ENCODE data around the gene OLFML1. TPM values are rescaled to one million over a fixed set of nuclear protein-coding genes. Genes with fewer than 3 reads are reported as not detected.

Gene OLFML1
- polyA plus RNA-seq, 4 donors, result 31.5 to 220 (median 47.8) TPM

DNA sequence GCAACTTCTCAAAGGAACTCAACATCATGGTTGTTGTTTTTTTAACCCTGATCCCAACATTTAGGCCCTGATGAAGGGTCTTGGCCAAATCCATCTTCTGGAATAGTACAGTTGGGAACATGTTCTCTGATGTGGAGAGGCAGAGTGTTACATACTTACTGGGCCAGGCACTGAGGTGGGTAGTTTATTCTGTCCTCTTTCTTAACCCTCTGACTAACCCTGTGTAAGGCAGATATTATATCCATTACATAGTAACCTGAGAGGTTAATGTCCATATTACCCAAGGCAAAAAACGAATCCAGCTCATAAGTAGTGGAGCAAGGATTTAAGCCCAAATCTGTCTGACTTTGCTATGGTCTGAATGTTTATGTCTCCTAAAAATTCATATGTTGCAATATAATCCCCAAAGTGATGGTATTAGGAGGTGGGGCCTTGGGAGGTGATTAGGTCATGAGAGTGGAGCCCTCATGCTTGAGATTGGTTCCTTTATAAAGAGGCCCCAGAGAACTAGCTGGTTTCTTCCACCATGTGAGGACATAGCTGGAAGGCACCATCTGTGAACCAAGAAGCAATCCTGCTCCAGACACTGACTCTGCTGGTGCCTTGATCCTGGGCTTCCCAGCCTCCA is 44.8 kb downstream of the OLFML1 start:
- DNase-seq (ENCODE audit: low read depth in 4 of 4, low spot score in 3 of 4), result no peak

DNA sequence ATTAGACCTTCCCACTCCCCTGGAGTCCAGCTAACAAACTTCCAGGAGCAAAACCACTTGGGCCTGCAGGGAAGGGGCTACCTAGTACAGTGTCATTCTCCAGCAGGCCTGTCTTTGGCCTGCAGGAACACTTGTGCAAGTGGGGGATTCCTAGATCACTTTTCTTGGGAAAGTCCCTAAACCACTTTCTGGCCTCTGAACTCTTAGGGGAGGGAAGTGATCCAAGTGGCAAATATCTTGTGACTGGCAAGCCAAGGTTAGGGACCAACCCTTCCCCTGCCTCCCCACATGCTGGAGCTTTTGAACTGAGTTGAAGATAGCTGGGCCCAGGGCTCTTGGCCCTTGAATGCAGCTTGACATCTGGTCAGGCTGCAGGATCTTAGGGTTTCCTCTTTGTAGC is 45.7 kb downstream of the OLFML1 start:
- DNase-seq (ENCODE audit: low read depth in 4 of 4, low spot score in 3 of 4), result no peak

DNA sequence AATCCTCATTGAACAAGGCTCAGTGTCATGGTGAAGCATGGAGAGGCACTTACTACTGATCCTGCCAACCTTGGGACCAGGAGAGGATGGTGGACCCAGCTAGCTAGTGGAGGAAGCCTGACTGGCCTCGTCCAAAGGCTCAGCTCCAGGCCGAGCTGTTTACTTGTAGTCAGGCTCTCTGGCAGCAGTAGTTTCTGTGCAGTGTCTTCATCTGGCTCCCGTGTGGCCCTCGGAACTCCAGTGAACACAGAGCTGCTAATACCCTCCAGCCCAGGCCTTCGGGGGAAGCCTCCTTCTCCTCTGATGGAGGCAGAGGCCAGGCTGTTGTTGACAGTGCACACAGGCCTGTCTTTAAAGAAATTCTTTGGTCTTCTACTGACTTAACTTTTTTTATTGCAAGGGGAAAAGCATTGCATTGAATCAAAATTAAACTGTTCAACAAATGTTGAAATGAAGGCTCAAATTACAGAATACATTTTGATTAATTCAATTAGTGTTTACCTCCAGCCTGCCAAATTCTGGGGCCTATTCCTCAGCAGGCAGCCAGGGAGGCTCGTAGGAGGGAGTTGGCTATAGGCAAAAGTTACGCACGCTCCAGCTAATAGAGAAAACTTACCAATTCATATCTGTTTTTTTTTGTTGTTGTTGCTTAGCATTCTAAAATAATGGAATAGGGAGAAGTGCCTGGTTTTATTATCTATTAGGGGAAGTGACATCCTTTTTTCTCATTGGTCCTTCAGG is 47.3 kb downstream of the OLFML1 start:
- no peak for DNase-seq (ENCODE audit: low read depth in 4 of 4, low spot score in 3 of 4)

DNA sequence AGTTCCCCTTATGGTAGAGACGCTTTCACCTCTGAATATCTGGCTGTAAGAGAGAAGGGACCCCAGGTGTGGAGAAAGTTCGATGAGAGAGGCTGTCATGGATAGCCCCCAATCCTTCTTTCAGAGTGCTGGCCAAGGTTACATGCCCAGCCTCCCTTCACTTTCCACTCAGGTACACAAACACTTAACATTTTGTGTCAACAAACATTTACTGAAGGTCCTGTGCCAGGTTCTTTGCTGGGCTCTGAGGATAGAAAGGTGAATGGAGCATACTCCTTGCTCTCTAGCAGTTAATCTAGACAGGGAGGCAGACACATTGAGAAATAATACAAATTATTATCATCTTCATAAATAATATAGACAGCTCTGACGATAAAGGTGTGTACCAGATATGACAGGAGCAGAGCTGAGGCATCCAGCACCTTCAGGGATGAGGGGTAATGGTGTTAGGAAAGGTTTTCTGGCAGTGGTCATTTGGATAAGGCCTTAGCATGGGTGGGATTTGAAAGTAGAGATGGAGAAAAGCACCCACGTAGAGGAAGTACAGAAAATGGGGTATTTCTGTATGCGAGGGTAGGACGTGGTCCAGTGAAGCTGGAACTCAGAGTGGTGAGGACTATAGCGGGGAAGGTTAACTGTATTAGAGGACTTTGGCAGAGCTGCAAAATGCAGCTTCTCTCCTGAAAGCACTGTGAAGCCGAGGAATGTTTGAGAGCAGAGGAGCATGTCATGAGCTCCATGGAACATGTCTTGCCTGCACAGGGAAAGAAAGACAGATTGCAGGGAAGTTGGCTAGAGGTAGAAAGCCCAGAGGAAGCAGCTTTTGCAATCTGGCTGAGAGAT is 48.1 kb downstream of the OLFML1 start:
- no peak for DNase-seq (ENCODE audit: low read depth in 4 of 4, low spot score in 3 of 4)

DNA sequence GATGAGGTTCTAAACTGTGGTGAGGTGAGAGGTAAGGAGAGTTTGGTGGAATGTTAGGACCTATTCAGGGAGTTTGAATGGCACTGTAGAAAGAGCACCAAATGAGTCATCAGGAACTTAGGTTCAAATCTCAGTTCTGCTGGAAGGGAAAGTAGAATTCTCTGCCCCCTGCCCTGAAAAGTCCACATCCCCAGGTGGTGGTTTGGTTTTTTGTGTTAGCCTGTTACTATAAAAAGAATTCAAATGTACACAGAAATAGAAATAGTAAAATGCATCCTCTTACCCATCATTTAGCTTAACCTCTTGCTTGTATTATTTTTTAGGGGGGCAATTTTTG is 48.7 kb downstream of the OLFML1 start:
- no peak for DNase-seq (ENCODE audit: low read depth in 4 of 4, low spot score in 3 of 4)

DNA sequence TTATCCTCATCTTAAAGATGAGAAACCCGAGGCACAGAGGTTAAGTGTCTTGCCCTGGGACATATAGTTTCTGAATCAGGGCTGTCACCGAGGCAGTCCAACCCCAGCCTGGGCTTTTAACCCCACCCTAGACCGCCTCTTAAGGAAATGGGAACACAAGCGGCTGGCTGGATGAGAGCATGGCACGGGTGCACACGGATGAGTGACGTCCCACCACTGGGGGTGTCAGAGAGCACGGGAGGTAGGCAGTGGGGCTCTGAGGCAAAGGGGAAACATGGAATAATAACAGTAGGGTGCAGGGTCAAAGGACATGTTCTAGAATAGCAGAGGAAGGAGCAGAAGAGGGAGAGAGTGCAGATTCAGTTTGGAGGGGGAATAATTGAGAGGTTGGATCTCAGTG is 50.8 kb downstream of the OLFML1 start:
- no peak for DNase-seq (ENCODE audit: low read depth in 4 of 4, low spot score in 3 of 4)

DNA sequence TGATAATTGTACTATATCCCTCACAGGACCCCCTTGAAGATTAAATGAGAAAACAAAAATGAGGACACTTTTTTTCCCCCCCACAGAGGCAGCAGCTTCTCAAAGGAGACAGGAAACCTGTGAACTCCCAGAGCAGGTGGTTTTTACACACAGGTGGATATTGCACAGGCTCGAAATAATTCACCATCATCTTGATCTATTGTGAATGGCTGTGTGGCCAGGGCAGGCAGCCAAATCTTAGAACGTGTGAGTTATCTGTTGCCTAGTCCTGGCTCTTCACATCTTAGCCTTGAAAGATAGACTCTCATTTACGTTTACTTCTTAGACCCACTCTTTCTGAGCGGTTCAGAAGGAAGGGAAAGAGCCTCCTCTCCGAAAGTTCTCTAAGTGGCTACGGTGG is 52.0 kb downstream of the OLFML1 start:
- no peak for DNase-seq (ENCODE audit: low read depth in 4 of 4, low spot score in 3 of 4)

DNA sequence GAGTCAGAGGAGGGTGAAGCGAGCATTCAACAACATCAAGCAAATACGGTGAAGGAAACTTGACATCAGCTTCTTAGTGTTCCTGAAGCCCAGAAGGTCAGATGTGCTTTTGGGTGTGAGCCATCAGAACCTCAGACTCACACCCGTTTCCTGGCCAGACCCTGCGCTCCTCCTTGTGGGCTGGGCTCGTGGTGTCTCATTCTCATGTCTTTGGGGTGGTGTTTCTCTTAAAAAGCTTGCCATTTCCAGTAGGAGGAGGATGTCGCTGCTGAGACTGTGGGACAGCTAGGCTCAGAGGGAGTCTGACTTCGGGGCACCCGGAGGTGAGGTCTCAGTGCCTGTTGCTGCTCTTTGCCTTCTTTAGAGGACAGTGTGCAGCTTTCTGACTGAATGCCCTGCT is 52.7 kb downstream of the OLFML1 start:
- no peak for DNase-seq (ENCODE audit: low read depth in 4 of 4, low spot score in 3 of 4)

DNA sequence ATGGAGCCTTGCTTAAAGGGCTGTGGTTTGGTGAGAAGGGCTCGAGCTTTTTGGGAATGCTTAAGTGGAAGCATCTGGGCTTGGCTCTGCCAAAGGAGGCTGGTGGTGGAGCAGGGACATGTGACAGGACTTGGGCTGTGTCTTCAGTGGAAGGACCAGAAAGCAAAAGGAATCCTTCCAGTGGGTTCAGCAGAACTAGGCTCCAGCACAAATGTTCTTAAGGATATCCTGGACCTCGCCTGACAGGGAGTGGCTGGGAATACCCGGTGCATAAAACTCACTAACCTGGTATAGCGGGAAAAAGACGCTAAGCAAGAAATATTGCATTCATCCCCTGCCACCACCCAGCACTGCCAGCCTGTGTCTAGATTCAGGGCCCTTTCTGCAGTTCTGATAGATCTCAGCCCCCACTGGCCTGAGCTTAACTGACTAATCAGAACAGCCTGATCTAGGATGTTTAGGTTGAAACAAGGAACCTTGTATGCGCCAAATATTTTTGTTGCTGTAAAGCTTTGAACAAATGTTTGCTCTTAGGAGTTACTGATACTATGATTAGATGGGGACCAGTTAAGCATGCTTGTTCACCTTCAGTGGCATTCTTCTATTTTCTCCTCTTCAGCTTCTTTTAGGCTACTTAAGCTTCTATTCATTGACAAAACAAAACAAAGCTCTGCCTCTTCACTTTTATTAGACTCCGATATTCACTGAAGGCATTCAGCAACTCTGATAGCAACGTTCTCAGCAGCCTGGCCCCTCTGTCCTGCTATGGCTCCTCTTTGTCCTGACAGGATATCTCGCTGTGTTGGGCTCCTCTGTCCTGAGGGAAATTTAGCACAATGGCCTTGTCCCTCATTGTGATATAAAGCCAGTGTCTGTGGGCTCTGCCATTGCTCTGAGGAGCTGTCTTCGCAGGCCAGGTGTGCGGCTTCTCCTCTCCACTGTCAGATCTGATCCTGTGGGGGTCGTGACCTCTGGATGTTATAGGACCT is 53.5 kb downstream of the OLFML1 start:
- DNase-seq (ENCODE audit: low read depth in 4 of 4, low spot score in 3 of 4), result no peak

DNA sequence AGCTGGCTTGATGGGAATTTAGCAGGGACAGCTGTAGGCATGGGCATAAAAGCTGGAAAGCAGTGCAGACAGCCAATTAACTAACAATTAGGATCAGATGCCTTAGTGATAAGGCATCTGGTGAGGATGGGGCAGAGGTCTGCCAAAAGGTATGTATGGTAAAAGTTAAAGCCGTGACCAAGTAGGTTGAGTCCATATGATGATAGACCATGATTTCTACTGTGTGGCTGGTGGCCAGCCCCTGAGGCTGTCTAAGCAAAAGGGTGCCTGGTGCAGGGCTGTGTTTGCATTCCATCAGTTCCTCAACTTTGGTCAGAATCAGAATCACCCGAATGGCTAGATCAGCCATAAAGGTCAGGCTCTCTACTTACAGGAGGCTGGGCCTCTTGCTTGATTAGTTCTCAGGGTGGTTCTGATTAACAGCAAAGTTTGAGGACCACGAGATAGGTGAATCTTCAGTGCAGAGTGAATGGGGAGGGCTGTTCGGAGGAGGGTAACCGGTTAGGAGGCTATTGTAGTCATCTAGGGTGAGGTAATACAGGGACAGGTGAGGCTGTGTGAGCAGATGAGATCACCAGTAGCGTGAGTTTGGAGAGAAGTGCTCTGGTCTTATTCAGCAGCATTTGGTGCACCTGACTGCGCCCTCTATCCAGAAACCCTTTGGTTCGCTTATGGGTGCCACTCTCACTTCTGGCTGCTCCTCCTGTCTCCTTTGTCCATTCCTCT is 55.7 kb downstream of the OLFML1 start:
- no peak for DNase-seq (ENCODE audit: low read depth in 4 of 4, low spot score in 3 of 4)

DNA sequence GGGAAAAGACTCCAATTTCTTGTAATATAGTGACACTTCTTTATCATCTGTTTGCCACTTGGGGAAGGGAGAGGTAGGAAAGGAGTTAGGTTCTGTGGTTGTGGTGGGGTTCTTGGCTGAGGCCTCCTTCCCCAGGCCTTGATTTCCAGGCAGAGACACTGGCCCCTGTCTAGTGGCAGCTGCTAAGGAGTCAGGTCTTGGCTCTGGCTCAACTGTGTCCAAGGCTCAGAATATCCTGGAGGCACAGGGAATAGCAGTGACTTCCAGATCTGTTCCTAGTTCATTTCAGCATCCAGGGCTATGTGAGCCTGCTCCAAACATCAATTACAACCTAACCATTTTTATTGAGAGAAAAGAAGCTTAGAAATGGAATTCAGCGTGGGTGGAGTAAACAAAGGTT is 58.0 kb downstream of the OLFML1 start:
- DNase-seq (ENCODE audit: low read depth in 4 of 4, low spot score in 3 of 4), result no peak

DNA sequence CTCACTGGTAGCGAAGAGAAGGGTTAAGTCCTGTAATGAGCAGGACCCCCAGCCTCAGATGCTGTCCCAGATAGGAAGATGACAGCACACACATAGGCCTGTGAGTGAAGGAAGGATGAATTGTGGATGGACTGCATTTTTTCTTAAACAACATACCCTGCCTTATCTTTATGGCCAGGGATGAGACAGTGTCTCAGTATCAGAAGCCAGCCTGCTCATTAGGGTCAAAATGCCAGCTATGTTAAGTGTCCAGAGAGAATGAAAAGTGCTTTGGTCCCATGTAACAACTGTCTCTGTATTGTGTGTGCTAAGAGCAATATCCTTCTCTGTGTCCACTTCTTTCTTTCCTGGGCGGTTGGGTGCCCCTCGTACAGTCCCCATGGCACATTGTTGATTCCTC is 58.7 kb downstream of the OLFML1 start:
- no peak for DNase-seq (ENCODE audit: low read depth in 4 of 4, low spot score in 3 of 4)

DNA sequence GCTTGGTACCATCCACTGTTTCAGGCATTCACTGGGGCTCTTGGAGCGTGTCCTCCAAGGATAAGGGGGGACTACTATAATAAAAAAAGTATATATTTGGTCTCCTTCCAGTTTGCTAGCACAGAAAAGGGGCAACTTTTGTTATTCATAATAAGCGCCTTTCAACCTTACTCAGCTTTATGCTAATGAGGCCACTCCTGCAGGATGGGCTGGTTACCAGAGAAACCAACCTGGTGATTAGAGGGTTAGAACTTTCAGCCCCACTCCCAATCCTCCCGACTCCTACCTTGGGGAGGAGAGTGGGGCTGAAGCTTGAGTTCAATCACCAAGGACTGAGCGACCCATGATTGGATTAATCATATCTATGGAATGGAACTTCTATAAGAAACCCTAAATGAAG is 60.3 kb downstream of the OLFML1 start:
- DNase-seq (ENCODE audit: low read depth in 4 of 4, low spot score in 3 of 4), result no peak

DNA sequence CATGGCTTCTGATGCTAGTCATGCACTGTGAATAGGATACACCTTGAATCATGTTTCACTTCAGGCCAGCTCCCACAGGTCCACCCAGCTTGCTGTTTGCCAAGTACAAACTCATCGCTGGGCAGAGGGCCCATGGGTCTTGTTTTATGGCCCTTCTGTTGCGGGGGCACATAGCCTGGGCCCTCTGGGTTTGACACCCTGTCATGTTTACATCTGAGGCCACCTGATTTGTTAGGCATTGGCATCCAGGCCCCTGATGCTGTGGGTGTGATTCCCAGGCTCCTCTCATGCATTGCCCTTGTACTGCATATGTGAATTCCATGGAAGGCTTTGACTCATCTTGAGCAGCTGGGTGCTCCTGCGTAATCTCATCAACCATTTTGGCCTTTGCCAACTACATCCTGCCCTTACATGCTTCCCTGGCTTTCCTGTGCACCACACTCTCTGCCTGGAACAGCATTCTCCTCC is 61.1 kb downstream of the OLFML1 start:
- no peak for DNase-seq (ENCODE audit: low read depth in 4 of 4, low spot score in 3 of 4)

DNA sequence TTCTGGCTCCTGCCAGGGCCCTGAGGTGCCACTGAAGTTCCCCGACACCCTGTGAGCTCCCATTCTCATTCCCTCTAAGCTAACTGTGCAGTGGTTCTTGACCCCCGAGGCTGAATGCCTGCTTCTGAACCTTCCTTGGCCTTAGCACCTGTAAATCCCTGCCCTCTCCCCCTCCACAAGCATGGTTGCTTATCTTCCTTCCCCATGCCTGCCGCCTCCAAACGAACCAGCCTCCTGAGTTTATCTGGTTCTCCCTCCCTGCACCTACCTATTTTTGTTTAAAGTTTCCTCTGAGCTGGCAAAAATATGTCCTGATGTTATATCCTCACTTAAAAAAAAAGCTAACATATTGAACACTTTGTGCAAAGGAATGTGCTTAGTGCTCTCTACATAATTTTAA is 62.4 kb downstream of the OLFML1 start:
- no peak for DNase-seq (ENCODE audit: low read depth in 4 of 4, low spot score in 3 of 4)

DNA sequence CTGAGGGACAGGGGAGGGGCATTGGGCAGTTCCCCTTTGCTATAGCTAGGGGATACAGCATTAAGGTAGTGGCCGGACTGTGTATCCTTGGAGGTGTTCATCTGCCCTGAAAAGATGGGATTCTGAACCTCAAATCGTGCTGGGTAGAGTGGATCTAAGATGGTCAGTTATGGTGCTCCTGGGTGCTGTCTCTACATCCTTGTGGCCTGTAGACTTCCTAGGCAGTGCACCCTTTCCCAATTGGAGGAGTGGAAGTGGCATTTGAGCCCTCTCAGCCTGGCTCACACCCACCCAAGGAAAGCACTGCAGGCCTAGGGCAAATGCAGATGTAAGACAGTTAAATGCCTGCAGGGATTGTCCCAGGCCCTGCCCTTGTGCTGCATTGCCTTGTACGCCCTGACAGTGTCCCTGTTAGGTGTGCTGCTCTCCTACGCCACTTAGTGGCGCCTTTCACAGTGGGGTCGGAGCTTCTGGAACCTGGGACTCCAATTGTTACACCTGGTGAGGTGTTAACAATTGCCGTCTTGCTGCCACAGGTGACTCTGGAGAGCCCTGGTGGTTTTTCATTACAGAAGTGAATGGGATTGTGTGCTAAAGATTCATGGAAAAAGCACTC is 63.5 kb downstream of the OLFML1 start:
- DNase-seq (ENCODE audit: low read depth in 4 of 4, low spot score in 3 of 4), result no peak

DNA sequence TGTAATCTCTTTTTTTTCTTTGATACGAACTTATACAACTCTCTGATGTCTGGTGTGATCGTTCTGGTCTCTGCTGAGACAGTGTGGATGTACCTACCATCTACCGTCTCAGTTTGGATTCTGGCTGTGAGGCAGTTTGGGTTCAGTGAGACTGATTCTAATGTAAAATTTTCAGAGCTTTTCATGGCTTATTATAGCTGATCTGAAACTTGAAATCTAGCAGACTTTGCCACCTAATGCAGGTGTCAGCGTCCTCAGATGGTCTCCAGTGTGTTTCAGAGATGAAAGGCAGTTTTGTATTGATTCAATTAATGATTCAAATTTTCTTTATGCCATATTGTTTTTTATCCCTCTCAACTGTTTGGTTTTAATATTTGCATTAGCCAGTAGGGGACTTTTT is 64.4 kb downstream of the OLFML1 start:
- DNase-seq (ENCODE audit: low read depth in 4 of 4, low spot score in 3 of 4), result no peak

DNA sequence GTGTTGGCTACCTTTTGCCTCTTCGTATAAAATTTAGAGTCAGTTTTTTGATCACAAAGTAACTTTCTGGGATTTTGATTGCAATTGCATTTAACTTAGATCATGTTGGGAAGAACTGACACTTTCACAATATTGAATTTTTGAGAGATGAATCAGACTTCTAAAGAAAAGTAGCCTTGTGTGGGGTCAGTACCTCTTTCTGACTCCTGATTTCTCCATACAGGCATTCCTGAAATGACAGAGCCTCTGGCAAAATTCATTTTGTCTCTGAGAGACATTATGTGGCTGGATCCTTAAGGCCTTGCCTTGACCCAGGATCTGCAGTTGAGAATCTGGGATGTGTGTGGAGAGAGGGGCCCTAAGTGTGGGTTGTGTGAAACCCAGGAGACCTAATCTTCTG is 66.3 kb downstream of the OLFML1 start:
- DNase-seq (ENCODE audit: low read depth in 4 of 4, low spot score in 3 of 4), result no peak

DNA sequence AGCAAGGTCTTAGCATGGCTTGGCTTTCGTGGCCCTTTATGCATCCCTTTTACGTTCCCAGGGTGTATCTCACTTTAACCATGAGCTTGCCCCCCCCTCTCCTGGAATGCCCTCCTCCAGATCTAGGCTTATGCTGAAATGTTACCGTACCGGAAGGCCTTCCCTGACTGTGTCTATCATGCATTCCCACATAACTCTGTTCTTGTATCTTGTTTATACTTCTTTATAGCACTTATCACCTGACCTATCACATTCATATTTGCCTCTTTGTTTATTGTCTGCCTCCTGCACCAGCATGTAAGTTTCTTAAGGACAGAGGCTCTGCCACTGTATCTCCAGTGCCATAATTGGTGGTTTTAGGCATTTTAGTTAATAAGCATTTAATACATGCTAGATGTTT is 67.4 kb downstream of the OLFML1 start:
- no peak for DNase-seq (ENCODE audit: low read depth in 4 of 4, low spot score in 3 of 4)
